GM18498 (cell line): ENCODE data around the gene RAP1GAP.
"Not testable (repeated sequence)": the region's sequence is repeated elsewhere in the genome, so short reads cannot be mapped to it uniquely, and the experiment has no call there.

Experiments used
- ATAC-seq: cut with Tn5 transposase; IDR thresholded peaks from one replicate; pipeline ENCODE4 v1.9.1; 2021; ENCODE audit warnings: mild to moderate bottlenecking, moderate library complexity; ENCODE audit not compliant: unreplicated experiment

Gene RAP1GAP

GRCh38 chr1:21680381-21680780, 11.2 kb upstream of the RAP1GAP start:
- ATAC-seq: no peak

- ATAC-seq: no peak
Observed at GRCh38 chr1:21677168-21677567, 8.0 kb upstream of the RAP1GAP start.

GRCh38 chr1:21674957-21675356, 5.8 kb upstream of the RAP1GAP start:
- ATAC-seq: no peak

GRCh38 chr1:21673853-21674252, 4.7 kb upstream of the RAP1GAP start:
- ATAC-seq: not testable (repeated sequence)

GRCh38 chr1:21673277-21673780, 4.2 kb upstream of the RAP1GAP start:
- no peak for ATAC-seq

- ATAC-seq: no peak
Observed at GRCh38 chr1:21672478-21673276, 3.5 kb upstream of the RAP1GAP start.

GRCh38 chr1:21671915-21672314, 2.8 kb upstream of the RAP1GAP start:
- ATAC-seq: no peak

GRCh38 chr1:21670956-21671902, 2.1 kb upstream of the RAP1GAP start:
- ATAC-seq: no peak

GRCh38 chr1:21670059-21670881, 1.1 kb upstream of the RAP1GAP start:
- ATAC-seq: no peak

- no peak for ATAC-seq
Observed at GRCh38 chr1:21668951-21669257, 253 bp downstream of the RAP1GAP start.

- ATAC-seq: no peak
Observed at GRCh38 chr1:21668232-21668950, 766 bp downstream of the RAP1GAP start.

GRCh38 chr1:21667348-21668231, 1.6 kb downstream of the RAP1GAP start:
- ATAC-seq: no peak

- no peak for ATAC-seq
Observed at GRCh38 chr1:21666576-21667320, 2.4 kb downstream of the RAP1GAP start.

- ATAC-seq: no peak
Observed at GRCh38 chr1:21665711-21666575, 3.2 kb downstream of the RAP1GAP start.

- no peak for ATAC-seq
Observed at GRCh38 chr1:21664806-21665588, 4.2 kb downstream of the RAP1GAP start.

- no peak for ATAC-seq
Observed at GRCh38 chr1:21663951-21664805, 5.0 kb downstream of the RAP1GAP start.
